Activated T-cell treated with anti-CD3 and anti-CD28 coated beads, Interleukin-2, amount 50 U/mL, for 1 hour (primary cell): ENCODE results near the gene CPHXL2.

ENCODE experiments used
- DNase-seq: peaks from one replicate; pipeline ENCODE4 v3.0.0-alpha.2; 2020

CPHXL2 gene

DNA sequence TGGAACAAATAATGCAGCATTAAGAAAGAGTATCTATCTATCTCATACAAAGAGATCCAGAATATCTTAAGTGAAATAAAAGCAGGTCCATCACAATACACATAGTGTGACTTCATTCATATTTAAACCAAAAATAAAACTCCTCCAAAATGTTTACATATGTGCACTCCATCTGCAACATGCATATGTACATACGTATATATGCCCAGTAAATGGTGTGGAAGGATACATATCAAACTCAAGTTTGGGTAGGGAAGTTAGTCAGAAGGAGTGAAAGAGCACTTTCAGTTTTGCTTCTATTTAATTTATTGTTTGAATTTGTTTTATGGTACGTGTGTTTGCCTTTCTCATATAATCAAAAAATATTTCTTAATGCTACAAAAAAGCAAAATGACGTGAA is 41.8 kb downstream of the CPHXL2 start:
- no peak for DNase-seq

DNA sequence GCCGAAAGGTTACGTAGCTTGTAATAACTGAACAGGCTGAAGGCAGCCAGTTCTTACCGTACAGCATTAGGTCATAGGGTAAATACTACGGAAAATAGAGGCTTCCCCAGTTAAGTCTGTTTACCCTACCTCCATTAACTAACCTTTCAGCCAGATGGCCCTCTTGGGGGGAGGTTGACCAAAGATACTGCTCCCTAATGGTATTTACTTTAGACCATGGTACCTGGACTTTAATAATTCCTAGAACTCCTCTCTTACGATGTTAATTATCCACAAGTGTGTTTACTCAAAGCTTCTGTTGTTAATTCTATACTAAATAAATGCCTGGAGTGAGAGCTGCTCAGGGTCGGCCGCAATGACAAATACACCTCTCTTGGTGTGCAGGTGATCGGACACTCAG is 44.0 kb downstream of the CPHXL2 start:
- DNase-seq, result no peak

DNA sequence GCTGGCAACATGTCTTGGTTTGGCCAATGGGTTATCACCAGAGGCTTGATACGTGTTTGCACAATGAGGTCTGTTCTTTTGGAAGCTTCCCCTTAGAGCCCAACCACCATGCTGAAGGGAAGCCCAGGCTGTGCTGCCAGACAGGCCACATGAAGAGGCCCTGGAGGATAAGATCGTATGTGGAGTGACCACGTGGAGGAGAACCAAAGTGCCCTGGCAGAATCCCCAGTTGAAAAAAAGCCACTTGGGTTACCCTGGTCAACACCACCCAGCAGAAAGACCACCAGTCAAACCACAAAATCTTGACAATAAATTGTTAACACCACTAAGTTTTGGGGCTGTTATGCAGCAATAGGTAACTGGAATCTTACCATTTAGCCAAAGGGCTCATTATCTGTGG is 46.8 kb downstream of the CPHXL2 start:
- DNase-seq, result no peak

DNA sequence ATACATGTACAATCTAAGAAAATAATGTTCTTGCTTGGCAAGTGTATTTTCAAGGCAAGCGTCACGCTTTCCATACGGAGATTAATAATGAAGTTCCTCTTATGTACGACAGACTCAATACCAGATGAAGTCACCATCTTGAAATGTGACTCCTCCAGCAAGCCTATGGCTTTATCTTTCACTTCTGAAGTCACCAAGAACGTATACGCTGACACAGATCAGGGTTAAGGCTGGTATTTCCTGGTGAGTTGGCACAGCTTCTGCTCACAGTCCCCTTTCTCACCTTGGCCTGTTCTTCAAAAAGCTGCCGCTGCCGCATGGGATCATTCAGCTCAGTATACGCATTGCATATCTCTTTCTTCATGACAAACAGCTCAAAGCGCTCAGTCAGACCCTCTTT is 47.7 kb downstream of the CPHXL2 start:
- no peak for DNase-seq

DNA sequence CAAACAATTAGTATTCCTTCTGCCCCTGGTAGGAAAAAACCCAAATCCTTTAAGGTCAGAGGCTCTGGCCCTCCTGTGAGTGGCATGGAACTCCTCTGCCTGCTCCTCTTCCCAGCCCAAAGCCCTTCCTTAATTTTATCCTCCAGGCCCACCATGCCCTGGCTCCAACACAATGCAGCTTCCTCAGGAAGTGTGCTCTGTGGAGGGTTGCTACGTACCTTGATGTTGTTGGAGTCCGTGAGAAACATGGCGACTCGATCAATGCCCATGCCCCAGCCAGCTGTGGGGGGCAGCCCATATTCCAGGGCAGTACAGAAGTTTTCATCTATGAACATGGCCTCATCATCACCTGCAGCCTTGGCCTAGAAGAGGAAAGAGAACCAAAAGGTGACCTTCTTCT is 48.5 kb downstream of the CPHXL2 start:
- no peak for DNase-seq

DNA sequence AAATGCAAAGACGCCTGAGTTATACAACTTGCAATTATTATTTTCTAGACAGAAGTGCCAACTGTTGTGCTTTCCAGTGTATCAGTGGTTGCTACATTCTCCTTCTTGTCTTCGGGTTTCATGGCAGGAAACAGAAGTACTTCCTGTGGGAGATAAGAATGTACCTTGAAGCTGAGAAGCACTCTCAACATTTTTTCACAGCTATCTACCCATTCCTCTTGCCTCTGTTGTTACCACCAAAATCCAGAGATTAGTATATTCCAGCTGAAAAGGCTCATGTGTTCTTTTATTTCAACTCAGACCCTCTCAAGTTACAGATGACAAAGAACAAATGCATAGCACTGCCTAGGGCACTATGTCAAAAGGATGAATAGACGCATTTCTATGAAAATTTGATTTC is 49.0 kb downstream of the CPHXL2 start:
- no peak for DNase-seq

DNA sequence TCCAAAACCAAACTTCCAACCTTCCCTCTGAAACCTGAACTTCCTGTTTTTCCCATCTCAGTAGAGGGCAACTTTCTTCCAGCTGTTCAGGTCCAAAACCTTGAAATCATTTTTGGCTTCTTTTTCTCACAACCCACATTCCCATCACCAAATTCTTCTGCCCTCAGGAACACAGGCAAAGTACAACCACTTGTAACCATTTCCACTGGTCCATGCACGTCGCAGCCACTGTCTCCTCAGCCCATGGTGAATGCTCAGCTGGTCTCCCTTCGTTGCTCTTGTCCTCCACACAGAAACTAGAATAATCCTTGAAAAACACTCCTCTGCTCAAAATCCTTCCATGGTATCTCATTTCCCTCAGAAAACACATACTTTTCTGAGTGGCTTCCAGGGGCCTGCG is 50.0 kb downstream of the CPHXL2 start:
- DNase-seq, result no peak

DNA sequence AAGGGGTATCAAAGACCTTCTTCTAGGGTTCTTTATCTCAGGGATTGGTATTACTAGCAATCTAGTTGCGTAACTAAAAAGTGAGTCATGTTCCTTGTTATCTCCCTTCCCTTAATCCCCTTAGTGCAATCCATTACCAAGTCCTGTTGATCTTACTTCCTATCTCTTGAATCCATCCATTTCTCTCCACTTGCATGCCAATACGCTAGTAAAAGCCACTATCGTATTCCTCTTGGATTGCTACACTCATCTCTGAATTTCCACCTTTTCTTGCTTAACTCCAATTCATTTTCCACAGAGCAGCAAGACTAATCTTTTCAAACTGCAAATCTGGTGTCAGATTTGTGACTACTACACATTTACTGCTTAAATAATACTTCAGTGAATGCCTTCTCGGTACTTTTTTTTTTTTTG is 51.9 kb downstream of the CPHXL2 start:
- no peak for DNase-seq

DNA sequence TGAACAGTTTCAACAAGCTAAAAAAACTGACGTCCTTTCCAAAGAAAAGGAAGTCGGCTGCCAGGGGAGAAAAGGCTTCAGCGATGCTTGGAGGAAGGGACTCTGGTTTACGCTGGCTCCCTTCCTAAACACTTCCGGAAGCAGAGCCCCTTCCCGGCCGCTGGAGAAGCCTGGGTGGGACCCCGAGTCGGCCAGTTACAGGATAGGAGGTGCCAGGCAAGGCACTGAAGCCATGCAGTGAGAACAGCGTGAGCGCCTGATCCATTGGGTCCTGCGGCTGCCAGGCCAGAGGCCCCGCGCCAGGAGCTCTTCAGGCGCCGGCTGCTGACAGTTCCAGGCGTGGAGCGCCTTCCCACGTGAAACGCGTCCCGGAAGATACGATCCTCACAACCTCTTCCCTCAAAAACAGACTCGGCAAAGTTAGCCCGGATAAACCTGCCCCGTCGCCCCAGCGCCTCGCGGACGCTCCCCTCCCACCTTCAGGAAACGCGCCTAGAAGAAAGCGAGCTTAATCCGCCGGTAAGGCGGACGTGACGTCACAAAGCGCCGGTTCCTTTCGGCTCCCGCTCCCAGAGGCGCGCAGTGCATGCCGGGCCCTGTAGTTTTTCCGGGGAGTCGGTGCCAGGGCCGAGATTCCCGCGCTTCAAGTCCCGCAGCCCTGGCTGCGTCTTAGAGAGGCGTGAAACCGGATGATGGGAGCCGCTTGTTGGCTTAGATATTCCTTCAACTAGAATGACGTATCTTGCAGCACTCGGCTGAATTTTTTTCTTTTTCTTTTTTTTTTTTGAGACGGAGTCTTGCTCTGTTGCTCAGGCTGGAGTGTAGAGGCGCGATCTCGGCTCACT is 53.8 kb downstream of the CPHXL2 start, which contains the start of gene ADAT1:
TSS of gene ADAT1 (minus strand) at position 521 of the 845 bp plus-strand sequence. CDS start 2,482 bp downstream, outside the sequence.
- peak; percentile 97 for DNase-seq

DNA sequence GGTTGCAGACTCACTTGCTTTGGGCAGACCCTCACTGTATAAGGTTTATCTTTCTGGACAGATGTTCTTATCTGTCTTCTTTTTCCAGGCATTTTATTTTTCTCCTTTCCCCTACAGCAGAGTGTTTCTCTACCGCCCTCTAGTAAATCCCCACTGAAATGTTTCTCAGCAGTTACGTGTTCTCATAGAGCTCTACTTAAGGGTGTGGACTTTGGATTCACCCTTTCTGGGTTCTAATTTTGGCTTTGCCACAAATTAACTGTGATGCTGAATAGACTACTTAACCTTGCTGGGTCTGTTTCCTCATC is 55.7 kb downstream of the CPHXL2 start:
- no peak for DNase-seq

DNA sequence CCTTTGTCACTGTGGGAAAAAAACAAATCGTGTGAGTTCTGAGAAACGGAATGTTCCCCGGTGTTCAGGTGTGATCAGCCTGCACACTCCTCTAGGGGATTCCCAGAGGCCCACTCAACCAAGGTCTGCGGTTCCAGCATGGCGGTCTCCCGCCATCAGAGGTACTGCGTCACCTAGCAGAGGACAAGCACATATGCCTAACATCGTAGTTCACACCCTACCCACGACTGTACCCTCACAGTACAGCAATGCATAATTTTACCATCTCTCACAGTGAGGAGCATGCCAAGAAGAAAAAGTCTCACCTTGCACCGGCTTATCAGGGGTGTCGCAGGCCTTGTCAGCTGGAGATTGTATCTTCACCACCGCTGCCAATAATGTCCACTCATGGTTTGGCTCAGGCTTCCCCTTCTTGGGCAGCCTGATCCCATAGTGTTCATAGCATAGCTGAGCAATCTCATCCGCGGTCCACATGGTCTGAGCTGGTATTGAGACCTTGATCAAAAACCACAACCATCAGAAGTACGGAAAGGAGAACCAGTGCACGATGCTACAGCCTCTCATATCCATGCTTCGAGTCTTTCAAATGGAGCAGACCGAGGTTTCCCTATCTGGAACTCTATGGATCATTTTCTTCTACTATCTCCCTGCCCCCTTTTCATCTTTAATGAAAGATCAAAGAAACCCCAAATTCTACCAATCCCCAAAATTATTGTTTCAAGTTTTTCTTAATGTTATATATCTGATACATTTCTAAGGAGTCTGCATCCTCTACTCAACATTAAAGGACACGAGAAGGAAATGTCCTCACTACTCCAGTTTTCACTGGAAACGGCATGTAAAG is 56.3 kb downstream of the CPHXL2 start:
- DNase-seq, result peak; percentile 55

DNA sequence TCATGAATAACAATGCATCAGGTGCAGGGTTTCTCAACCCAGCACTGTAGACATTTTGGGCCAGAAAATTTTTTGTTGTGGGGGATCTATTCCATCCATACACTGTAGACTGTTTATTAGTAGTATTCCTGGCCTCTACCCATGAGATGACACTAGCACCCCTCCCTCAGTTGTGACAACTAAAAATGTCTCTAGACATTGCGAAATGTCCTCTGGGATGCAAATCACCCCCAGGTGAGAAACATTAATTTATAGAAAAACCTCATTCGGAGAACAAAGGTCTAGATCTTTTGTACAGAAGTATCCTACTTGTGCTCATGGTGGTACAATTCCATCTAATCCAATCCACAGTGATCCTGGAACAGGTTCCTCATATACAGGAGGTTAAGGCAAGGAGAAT is 58.0 kb downstream of the CPHXL2 start:
- DNase-seq, result no peak

DNA sequence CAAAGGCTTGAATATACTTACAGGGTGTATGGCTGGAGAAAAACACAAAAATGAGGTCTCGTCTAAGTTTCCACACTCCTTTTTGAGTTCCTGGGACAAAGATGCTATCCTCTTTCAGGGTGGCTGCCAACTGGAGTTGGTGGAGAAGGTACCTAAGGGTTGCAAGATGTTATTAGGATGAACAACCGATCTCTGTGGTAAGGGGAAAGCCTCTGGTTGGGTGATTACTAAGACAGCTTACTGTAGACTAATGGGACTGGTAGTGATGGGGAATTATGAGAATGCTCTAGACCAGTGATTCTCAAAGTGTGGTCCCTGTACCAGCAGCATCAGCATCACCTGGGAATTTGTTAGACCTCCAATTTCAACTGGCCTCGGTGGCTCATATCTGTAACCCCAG is 59.7 kb downstream of the CPHXL2 start:
- DNase-seq, result no peak

DNA sequence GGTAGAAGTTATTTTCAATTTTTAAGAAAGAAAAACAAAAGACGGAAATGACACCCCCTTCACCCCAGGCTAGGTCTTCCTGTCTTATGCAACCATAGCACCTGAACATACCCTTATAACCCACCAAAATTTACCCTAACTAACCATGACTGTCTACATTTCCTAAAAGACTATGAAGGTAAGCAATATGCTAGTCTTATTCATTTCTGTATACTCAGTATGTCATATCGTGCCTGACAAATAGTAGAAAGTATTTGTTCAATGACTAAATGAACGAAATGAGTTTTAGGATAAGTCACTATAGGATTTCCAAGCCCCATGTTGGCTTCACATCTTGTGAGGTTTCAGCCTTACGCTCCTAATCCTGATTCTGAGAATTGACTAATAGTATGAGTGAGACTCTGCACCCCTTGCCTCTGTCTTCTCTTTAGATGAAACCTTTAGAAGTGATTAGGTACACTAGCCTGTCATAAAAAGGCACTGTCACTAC is 60.2 kb downstream of the CPHXL2 start:
- no peak for DNase-seq

DNA sequence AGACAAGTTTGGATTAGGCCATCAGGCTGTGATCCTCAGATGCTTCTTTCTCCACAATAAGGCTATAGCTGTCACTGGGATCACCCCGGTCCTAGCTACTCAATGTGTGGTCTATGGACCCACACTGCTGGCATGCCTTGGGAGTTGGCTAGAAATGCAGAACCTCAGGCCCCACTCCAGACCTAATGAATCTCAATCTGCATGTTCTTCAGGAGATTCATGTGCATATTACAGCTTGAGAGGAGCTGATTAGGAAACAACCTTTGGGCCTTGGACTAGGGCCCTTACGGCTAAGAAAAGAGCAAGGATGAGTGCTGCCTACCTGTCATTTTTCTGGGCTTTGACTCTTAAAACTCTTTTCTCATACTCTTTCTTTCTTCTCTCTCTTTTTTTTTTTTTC is 61.2 kb downstream of the CPHXL2 start:
- no peak for DNase-seq

DNA sequence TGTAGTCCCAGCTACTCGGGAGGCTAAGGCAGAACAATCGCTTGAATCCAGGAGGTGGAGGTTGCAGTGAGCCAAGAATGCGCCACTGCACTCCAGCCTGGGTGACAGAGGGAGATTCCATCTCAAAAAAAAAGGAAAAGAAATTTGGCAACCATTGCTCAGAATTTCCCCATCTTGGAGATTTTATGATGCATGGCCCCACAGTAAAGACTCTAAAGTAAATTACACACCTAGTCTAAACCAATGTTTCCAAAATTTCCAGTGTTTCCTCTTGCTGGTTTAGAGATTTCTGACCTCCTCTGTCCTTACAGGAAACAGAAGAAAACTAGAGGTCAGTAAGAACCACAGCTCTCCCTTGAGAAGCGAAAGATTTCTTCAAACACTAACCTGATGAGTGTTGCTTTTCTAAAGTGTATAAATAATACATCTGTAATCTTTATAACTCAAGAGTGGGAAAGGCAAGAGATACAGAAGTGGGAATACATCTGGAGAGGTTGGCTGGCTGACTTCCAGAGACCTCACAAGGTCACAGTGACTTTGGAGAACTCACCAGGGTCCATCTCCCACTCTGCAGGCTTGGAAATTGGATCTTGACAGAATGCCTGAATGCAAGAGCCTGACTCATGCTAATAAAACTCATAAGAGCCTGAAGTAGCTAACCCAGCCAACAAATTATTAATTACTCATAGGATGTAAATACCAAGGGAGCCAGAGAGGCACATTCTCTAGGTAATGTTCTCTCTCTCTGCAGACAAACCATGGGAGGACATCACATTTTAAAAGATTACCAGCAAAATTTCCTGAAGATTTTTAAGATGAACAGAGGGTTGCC is 62.5 kb downstream of the CPHXL2 start:
- no peak for DNase-seq
